Stimulated activated CD4-positive, alpha-beta T cell treated with anti-CD3 and anti-CD28 coated beads, Interleukin-12 subunit alpha, Interleukin-12 subunit beta, amount 100 ng/mL, for 24 hours (primary cell): Measurements from ENCODE around the gene ITGA3.
A peak's percentile ranks its signal among the peaks of the same experiment; 100 is the strongest.
"Not testable (repeated sequence)": the region's sequence is repeated elsewhere in the genome, so short reads cannot be mapped to it uniquely, and the experiment has no call there.

Experiments used
- DNase-seq, 2 experiments: peaks; one replicate each; pipeline ENCODE4 v3.0.0-alpha.2; 2020; ENCODE audit warnings: low read depth in 2 of 2

The ITGA3 gene

DNA sequence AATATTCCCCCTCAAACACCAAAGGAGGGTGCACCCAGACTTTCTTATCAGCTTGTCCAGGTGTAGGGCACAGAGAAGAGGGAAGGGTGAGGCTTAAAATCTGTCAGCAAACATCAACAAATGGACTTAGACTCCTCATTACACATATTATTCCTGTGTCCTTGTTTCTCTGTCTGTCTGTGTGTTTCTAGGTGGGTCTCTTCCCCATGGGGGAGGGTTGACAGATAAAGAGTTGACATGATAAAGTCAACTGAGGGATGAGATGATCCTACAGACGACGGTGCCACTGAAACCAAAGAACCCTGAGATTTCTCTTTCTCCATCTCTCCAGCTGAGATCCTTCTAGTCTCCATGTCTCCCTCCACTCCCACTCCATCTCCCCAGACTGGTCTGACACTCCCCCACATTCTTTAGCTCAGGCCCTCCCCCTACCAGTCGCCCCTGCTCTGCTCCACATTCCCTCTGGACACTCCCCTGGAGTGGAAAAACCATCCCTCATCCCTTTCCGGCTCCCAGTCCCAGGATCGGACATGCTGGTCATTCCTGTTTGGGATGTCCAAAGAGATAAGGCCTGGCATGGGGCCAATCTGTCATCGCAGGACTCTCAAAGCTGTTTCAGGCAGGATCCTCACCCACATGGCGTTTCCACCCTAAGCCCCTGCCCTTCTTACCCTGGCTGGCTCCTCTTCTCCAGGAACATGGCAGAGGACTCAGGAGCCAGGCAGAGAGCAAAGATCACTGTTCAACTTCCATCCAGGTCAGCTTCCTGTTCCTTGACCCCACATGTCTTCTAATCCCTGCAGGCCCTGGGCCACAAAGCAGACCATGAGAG, 2.9 kb upstream of the ITGA3 start:
- DNase-seq: no peak

DNA sequence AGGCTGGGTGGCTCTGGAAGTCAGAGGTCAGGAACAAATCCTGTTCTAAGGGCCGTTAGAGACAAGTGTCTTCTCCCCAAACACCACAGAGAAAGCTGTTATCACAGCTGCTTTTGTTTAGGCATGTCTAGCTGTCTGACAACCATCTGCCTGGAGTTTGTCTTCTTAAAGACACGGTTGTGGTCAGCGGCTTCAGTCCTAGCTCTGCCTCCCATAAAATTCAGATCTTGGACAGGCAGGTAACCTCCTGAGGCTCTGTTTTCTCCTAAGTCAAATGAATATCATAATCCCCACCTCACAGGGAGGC, 2.3 kb upstream of the ITGA3 start:
- no peak for DNase-seq

DNA sequence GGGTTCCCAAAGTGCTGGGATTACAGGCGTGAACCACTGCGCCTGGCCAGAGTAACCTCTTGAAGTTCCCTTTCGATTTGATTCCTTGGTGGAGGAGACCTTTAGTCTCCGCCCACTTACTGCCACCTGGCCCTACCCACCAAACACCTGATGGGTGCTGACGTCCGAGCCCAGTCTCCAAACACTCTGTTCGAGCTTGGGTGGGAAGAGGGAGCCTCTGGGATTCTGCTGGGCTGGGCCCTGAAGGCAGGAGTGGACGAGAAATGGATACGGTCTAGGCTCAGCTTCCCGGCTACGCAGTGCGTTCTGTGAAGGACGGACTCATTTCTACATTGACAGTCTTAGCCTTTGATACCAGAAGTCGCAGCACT, 870 bp upstream of the ITGA3 start:
- DNase-seq: no peak

DNA sequence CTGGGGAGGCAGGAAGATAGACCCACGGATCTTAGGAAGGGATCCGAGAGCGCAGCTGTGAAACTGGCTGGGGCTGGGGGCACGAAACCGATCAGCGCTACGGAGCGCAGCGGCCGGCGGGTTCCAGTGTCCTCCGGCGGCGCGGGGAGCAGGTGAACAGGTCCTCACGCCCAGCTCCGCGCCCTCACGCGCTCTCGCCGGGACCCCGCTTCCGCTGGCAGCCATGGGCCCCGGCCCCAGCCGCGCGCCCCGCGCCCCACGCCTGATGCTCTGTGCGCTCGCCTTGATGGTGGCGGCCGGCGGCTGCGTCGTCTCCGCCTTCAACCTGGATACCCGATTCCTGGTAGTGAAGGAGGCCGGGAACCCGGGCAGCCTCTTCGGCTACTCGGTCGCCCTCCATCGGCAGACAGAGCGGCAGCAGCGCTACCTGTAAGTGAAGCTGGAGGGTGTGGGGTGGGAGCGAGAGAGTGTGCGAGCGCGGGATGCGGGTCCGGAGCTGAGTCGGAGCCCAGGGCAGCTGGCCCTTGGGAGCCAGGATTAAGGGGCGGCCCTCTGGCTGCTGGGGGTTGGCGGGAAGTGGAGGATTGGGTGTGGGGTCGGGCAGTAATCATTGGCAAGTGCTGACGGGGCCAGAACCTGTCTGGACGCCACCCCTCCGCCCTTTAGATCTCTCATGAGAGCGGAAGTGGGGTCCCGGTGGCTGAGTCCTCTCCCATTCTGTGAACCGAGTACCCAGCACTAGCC, 479 bp downstream of the ITGA3 start:
- DNase-seq: peak; percentile 34 to 65

DNA sequence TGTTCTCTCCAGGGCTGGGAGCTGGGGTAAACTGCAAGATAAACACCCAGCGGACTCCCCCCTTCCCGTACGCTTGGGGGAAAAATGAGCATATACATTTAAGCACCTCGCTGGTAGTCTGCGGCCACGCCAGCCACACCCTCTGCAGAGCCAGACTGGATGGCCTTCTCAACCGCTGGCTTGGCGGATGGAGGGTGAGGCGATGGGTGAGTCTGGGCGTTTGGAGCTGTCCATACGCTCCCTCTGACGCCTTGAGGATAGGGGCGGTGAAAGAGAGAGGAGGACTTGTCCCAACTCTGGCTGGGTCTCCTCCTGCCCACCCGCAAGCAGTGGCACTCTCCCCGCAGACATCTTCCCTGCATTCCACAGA, 1.0 kb downstream of the ITGA3 start:
- DNase-seq: no peak

DNA sequence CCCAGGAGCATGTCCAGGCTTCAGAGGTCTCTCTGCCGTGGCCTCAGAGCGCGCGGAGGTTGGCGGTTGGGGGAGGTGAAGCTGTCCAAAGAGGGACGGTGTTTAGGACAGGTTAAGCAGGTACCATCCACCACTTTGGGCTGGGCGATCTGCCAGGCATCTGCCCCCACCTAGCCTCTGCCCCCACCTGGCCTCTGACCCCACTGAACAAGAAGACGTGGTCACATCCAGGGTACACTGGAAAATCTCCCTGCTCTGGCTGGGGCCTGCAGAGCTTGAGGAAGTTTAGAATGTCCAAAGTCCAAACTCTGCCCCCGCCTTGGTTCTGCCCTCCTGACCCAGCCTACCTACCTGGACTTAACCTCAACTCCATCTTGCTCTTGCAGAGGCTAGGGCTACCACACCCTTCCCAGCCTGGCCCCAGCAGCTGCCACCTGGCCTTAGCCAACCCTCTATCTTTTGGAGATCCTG, 1.6 kb downstream of the ITGA3 start:
- no peak for DNase-seq

DNA sequence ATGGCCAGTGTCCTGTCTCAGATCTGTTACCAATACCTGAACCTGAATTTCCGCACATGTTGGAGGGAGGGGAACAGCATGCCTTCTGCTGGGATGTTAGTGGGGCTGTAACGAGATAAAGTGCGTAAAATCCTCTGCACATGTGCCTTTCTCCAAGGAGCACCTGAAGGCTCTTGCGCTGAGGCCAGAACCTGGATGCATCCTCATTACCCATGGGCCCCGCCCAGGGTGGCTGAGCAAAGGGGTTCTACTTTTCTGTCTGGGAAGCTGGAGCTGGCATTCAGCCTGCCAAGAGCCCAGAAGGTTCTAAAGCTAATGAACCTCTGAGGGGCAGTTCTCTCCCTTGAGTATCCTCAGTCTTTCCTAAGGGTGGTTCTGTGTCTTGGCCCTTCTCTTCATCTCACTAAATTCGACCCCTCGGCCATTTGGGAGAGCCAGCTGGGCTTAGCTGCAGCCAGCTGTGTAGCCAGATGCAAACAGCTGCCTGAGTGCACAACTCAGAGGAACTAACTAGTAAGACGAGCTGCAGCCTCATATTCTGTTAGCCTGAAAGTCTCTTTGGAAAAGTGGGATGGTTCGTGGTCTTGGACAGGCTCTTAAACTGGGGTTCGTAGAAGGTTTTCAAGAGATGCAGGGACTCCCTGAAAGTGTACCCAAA, 2.5 kb downstream of the ITGA3 start:
- DNase-seq: no peak

DNA sequence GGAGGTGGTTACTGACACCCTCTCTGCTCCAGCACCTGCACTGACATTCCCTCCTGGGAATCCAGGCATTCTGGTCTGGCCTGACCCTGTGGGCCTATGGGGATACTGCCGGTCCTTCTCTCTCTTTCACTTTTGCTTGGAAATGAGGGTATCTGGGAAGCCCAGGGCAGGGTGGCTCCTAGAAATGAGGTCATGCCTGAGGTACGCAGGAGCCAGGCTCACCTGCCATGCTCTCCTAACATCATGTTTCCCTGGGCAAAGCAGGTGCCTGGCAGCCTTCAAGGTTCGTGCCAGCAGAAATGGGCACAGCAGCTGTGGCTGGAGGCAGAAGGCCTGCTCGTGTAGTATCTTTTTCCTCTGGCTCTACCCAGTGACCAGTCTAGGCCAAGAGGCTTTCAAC, 3.3 kb downstream of the ITGA3 start:
- DNase-seq: no peak

DNA sequence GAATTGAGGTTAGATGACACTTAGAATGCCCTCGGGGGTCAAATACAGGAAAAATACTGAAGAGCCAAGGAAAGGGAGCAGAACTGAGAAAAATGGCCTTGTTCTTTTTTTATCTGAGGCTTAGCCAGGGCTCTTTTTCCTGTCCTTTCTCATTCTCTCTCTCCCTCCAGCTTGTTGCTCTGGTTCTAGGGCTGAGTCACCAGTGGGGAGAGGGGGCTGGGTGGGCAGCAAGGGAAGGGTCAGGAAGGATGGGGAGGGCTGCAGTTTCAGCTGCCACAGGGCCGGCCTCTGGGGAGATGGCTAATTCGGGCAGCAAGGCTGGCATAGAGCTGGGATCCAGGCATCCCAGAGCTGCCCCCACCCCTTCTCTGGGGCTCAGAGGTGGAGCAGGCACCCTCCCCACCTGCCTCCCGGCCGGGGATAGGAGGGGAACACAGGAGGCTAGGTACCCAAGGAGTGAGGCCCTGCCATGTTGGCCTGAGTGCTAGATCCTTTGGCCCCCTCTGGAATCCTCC, 3.9 kb downstream of the ITGA3 start:
- DNase-seq: no peak

DNA sequence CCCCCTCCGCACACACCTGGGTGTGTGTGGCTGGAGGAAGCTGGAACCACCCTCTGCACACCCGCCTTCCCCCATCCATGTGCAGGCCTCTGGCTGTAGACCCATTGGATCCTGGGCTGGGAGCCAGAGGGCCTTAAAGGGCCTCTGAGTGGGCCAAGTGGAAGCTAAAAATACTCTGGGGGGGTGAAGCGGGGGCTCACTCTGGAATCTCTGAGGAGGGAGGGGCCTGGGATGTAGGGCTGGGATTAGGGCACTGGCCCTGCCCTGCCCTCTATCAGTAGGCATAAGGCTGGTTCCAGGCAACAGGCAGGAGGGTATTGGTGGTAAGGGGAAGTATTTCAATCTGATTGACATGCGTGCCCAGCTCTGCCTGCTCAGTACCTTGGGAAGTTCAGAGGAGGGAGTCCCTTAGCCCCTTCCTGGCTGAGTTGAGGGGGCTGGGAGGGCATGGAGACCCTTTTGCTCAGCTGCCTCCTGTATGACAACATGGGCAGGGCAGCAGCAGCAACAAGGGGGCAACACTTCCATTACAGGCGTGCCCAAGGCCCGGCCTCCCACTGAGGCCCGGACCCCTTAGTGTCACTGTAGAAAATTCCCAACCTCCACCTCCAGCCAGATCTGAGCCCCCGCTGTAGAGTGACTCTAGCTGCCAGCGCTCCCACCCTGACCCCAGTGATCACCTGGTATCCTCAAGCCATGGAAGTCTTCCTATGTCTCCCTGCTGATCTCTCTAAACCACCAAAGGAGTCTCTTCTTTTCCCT, 5.2 kb downstream of the ITGA3 start:
- DNase-seq: no peak

DNA sequence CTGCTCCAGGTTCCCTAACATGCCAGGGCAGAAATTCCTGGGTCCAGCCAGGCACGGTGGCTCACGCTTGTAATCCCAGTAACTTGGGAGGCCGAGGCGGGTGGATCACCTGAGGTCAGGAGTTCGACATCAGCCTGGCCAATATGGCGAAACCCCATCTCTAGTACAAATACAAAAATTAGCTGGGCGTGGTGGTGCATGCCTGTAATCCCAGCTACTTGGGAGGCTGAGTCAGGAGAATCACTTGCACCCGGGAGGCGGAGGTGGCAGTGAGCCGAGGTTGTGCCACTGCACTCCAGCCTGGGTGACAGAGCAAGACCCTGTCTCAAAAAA, 5.8 kb downstream of the ITGA3 start:
- not testable (repeated sequence) for DNase-seq

DNA sequence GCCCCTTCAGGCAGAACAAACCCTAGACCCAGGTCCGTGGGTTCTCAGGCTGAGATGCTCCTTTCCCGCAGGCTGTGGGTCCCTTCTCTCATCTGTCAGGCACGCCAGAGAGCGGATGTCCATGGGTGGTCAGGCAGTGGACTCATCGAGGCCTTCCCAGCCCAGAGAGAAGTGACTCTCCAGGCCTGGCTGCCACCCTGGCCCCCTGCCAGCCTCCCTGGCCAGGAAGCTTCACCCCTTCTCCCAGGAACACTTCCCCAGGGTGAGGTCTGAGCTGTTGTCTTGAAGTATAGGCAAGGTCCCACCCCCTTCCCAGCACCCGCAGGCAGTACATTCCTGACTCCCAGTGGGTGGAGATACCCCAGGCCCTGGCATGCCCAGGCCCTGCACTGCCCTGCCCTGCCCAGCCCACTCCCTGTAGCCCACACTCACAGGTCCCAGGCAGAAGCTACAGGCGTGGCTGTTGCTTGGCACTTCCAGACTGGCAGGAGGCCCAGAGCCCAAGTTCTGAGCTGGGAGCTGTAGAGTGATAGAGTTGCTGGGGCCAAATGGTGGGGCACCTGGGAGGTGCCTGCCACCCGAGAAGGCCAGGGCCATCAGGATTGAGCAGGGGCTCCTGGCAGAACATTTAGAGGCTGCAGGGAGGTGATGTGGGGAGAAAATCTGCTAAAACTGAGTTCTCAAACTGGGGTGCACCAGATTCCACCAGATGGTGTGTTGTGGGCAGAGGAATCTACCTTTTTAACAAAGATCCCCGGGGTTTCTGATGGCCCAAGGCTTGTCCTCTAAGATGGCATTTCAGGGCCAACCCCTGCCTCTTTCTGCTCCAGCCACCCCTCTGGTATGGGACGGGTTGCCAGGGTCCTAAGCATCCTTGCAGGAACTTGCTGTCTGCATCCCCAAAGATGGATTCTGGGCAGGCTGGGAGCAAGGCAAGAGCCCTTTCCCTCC, 6.7 kb downstream of the ITGA3 start:
- DNase-seq: no peak

DNA sequence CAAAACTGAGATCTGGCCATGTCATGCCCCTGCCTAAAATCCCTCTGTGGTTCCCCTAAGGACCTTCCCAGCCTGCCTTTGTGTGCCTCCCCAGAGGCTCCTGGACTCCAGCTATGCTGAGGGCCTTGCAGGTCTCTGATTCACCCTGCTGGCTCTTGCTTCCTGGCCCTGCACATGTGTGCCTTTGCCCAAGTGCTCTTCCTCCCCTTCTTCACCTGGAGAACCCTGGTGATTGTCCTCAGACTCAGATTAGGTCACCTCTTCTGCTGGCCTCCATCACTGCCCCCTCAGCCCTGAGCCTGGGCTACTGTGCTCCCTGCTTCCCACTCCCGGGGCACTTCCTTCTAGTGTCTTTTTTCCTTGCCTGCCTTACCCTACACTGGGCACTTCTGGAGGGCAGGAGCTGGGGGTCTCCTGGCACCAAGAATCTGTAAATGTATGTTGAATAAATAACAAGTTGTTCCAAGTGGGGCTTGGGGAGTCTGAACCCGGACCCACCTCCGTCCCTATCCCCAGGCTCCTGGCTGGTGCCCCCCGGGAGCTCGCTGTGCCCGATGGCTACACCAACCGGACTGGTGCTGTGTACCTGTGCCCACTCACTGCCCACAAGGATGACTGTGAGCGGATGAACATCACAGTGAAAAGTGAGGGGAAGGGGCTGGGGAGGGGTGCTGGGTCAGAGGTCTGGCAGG, 7.8 kb downstream of the ITGA3 start:
- DNase-seq: no peak

DNA sequence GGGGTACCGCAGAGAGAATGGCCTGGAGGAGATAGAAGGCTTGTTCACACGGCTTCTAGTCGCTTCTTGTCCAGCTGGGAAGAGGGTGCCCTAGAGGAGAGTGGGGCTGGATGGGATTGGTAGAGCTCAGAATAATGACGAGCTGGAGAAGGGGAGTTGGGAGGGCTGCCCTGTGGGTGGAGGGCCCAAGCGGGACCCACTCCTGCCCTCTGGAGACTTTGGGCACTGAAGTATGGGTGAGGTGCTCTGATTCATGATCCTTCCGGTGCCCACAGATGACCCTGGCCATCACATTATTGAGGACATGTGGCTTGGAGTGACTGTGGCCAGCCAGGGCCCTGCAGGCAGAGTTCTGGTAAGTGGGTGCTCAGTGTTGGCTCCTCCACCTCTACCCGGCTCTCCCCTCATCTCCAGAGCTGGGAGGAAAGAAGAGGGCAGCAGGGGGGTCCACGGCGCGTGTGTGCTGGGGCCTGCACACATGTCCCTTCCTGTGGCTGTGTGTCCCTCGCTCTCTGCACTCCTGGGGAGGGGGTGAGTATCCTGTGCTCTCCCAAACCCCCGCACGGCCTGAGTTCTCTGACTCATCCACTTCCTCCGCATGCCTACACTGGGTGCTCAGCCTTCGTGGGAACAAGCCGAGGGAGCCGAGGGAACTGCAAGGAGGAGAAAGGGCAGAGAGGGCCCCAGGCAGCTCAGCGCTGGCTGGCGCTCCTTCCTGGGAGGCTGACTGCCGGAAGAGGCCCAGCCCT, 8.5 kb downstream of the ITGA3 start:
- DNase-seq: no peak

DNA sequence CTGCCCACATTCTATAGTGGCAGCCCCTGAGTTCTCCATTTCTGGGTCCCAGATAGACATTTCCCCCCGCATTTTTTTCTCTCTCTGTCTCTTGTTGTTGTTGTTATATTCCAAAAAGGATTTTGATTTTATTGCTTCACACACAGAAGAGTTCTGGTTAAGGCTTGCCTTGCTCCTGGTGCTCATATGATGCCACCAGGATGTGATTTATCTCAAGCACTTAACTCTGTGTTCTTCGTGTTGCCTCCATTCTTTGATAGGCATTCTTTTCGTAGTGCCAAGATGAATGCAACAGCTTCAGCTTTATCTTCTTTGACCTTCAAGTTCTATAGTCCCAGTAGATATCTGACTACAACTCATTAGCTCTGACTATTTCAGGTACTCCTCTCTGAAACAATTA, 9.1 kb downstream of the ITGA3 start:
- DNase-seq: no peak

DNA sequence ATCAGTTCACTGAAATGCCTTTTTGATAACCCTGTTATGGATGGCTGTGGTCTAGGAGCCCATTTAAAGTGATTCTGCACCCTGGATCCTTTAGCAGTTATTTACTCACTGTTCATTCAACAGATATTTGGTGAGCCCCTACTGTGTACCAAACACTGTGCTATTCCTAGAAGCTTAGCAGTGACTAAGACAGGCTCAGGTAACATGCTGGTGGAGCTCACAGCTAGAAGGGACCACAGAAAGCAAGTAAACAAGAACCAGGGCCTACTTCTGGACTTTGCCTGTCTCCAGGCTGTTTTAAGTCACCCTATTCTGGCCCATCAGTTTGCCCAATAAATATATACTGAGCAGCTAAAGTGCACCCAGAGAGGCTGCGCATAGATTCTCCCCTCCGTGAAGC, 11.1 kb downstream of the ITGA3 start:
- DNase-seq: no peak

DNA sequence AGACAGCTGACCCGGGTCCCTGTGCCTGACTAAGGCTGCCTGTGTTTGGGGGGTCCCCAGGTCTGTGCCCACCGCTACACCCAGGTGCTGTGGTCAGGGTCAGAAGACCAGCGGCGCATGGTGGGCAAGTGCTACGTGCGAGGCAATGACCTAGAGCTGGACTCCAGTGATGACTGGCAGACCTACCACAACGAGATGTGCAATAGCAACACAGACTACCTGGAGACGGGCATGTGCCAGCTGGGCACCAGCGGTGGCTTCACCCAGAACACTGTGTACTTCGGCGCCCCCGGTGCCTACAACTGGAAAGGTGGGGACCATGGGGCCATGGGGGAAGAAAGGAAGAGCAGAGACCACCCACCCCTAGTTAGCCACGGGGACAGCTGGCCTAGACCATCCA, 12.1 kb downstream of the ITGA3 start:
- no peak for DNase-seq

DNA sequence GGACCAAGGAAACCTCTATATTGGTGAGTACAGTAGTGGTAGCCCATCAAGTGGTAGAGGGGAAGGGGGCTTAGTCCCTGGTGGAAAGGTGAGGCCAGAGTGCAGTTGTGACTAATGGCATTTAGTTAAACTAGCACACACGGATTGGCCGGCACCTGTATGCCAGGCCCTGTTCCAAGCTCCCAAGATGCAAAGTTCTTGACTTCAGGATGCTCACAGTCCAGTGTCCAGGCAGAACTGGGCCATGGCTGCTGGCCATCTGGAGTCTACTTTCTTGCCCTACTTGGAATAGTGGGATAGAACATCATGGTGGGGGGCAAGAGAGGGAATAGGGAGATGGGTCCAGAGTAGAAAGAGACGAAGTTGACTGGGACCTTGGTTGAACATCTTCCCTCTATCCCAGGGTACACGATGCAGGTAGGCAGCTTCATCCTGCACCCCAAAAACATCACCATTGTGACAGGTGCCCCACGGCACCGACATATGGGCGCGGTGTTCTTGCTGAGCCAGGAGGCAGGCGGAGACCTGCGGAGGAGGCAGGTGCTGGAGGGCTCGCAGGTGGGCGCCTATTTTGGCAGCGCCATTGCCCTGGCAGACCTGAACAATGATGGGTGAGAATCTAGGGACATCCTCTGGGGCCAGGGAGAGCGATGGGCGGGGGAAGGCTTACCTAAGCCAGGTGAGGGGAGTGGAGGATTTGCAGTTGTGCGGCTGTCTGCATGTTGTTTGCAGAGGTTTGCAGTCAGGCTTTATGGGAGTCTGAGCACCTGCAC, 15.2 kb downstream of the ITGA3 start:
- DNase-seq: no peak

DNA sequence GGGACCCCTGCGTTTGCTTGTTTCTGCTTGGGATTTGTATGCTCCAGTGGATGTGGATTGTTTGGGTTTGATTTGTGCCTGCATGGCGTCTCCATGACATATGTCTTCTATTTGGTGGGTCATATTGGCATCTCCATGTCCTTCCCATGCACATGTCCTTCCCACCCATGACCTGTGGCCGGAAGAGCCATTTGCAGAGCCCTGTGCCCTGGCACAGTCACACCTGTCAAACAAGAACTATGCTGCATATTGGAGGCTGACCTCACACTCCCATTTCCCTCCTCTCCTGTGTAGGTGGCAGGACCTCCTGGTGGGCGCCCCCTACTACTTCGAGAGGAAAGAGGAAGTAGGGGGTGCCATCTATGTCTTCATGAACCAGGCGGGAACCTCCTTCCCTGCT, 15.8 kb downstream of the ITGA3 start:
- DNase-seq: no peak
